GM19372 (cell line): ENCODE measurements around the gene SRGAP1.
"Not testable (repeated sequence)": the region's sequence is repeated elsewhere in the genome, so short reads cannot be mapped to it uniquely, and the experiment has no call there.

Experiments used
- ATAC-seq: cut with Tn5 transposase; IDR thresholded peaks from one replicate; pipeline ENCODE4 v1.9.1; 2021; ENCODE audit warnings: mild to moderate bottlenecking, low read depth, moderate library complexity; ENCODE audit not compliant: unreplicated experiment

The SRGAP1 gene

GRCh38 chr12:64180951-64181350 lies 336.5 kb downstream of the SRGAP1 start:
- no peak for ATAC-seq

GRCh38 chr12:64181430-64182291 lies 337.2 kb downstream of the SRGAP1 start:
- ATAC-seq: no peak

GRCh38 chr12:64184216-64184615 lies 339.7 kb downstream of the SRGAP1 start:
- no peak for ATAC-seq

GRCh38 chr12:64186789-64187188 lies 342.3 kb downstream of the SRGAP1 start:
- no peak for ATAC-seq

- no peak for ATAC-seq
Measured at GRCh38 chr12:64187370-64187769, 342.9 kb downstream of the SRGAP1 start.

- ATAC-seq: no peak
Measured at GRCh38 chr12:64187794-64188193, 343.3 kb downstream of the SRGAP1 start.

GRCh38 chr12:64189530-64189929 lies 345.0 kb downstream of the SRGAP1 start:
- no peak for ATAC-seq

- no peak for ATAC-seq
Measured at GRCh38 chr12:64190140-64190539, 345.6 kb downstream of the SRGAP1 start.

- peak; percentile 88 for ATAC-seq
Measured at GRCh38 chr12:64192644-64193444, 348.3 kb downstream of the SRGAP1 start.

- ATAC-seq: no peak
Measured at GRCh38 chr12:64193931-64194330, 349.4 kb downstream of the SRGAP1 start.

- no peak for ATAC-seq
Measured at GRCh38 chr12:64194333-64195149, 350.0 kb downstream of the SRGAP1 start.

- not testable (repeated sequence) for ATAC-seq
Measured at GRCh38 chr12:64195841-64196240, 351.3 kb downstream of the SRGAP1 start.

- ATAC-seq: no peak
Measured at GRCh38 chr12:64203036-64203435, 358.5 kb downstream of the SRGAP1 start.

- no peak for ATAC-seq
Measured at GRCh38 chr12:64203775-64204174, 359.3 kb downstream of the SRGAP1 start.

GRCh38 chr12:64205542-64205941 lies 361.0 kb downstream of the SRGAP1 start:
- no peak for ATAC-seq

GRCh38 chr12:64207453-64207852 lies 363.0 kb downstream of the SRGAP1 start:
- no peak for ATAC-seq
